Body of pancreas (tissue), 4 donors: ENCODE results near the gene CAMTA1. TPM values are rescaled to one million over a fixed set of nuclear protein-coding genes. Genes with fewer than 3 reads are reported as not detected.

Experiments
- ATAC-seq: fragments of 150-250 bp; one replicate; pipeline ENCODE4 v1.9.1; 2016
- DNase-seq, 4 donors: peaks; one replicate each; pipeline ENCODE4 v3.0.0-alpha.2; 2019
- H3K27ac ChIP-seq, 4 donors: fragments of 200-600 bp; sonication (generic); 1 replicate in 3 of 4; 2 replicates in 1 of 4; pipeline versions ENCODE4 v1.5.1 to v1.6.1; 2016 to 2019; ENCODE audit warnings: mild to moderate bottlenecking in 1 of 4, mixed read lengths in 1 of 4, moderate library complexity in 1 of 4
- H3K27me3 ChIP-seq, 2 donors: fragments of 200-600 bp; sonication (generic); one replicate each; pipeline ENCODE4 v1.6.0; 2016; ENCODE audit warnings: mild to moderate bottlenecking in 1 of 2
- H3K36me3 ChIP-seq, 2 donors: fragments of 200-600 bp; sonication (generic); replicated peaks in 1 of 2; 2 replicates each; pipeline ENCODE4 v1.5.1; 2016; ENCODE audit warnings: low read depth in 2 of 2; ENCODE audit not compliant: insufficient read depth in 1 of 2
- H3K4me1 ChIP-seq: fragments of 200-600 bp; sonication (generic); one replicate; pipeline ENCODE4 v1.6.0; 2016
- H3K4me3 ChIP-seq, 2 donors: fragments of 200-600 bp; sonication (generic); 1 replicate in 1 of 2; 2 replicates in 1 of 2; pipeline ENCODE4 v1.5.1; 2016 to 2019
- H3K9me3 ChIP-seq, 3 donors: fragments of 200-600 bp; sonication (generic); 1 replicate in 2 of 3; 2 replicates in 1 of 3; pipeline ENCODE4 v1.5.1; 2016
- CTCF ChIP-seq, 7 experiments: fragments of 450-650 bp in 4 of 7; fragments of 200-600 bp in 3 of 7; sonication (generic) in 3 of 7; IDR thresholded peaks; one replicate each; pipeline ENCODE4 v1.5.1; 2016 to 2019; ENCODE audit warnings: antibody characterized with exemption in 7 of 7
- POLR2A ChIP-seq, 3 donors: fragments of 450-650 bp; IDR thresholded peaks; one replicate each; pipeline ENCODE4 v1.6.1; 2016; ENCODE audit warnings: antibody characterized with exemption in 3 of 3, mild to moderate bottlenecking in 2 of 3
- WGBS, 2 donors: methylation state at CpG; one replicate each; pipeline ENCODE4 v1.1.5; 2017; 5-methylcytosine and 5-hydroxymethylcytosine counted together
- intact Hi-C: fragments of 100-400 bp; cut with DNase I; formaldehyde crosslinking; loops from one replicate; pipeline ENCODE4 v1.15.1; 2023
- total RNA-seq, 2 donors: library from RNA; depleted of rRNA; stranded (reverse); fragments of >200 nt; gene quantifications; one replicate each; pipeline ENCODE4 v1.1.0, GENCODE V29; 2016

The CAMTA1 gene
- total RNA-seq, 2 donors from 2014 or later, result 36.3 to 59.7 TPM

- TF ChIP-seq CTCF (IDR thresholded peaks at IDR 0.05) (no peak), POLR2A (IDR thresholded peaks at IDR 0.05) (no peak)
- Histone ChIP-seq H3K4me3 (no peak overlapping the region), H3K9me3 (no peaks in the 10 kb centered on the region), H3K27ac (no peak overlapping the region), H3K36me3 (no peaks in the 10 kb centered on the region), H3K4me1 (peaks cover 7% of the 10 kb centered on the region), H3K27me3 (no peaks in the 10 kb centered on the region)
- 60 to 67% methylated on average over 7 of the region's 7 CpGs for WGBS, 2 donors
- DNase-seq (no peak), ATAC-seq (no peak)
- intact Hi-C loops, result no loop called here
Observed at GRCh38 chr1:7119156-7119555, 333.9 kb downstream of the CAMTA1 start.

GRCh38 chr1:7120863-7121621 is 335.8 kb downstream of the CAMTA1 start:
- Histone ChIP-seq H3K27me3 (no peaks in the 10 kb centered on the region), H3K36me3 (no peaks in the 10 kb centered on the region), H3K4me3 (no peak overlapping the region), H3K27ac (no peak overlapping the region), H3K4me1 (peaks cover 7% of the 10 kb centered on the region), H3K9me3 (no peaks in the 10 kb centered on the region)
- 59 to 67% methylated on average over 6 of the region's 6 CpGs for WGBS, 2 donors
- intact Hi-C loops, result no loop called here
- peak in 2 of 7 experiments; percentile 10 to 21 for TF ChIP-seq CTCF (IDR thresholded peaks at IDR 0.05)
- no peak for TF ChIP-seq POLR2A (IDR thresholded peaks at IDR 0.05)
- peak in 2 of 4 donors; percentile 14 to 20 for DNase-seq
- ATAC-seq, result no peak

- peak; percentile 72 for ATAC-seq
- H3K4me3 ChIP-seq, result no peak overlapping the region
Observed at GRCh38 chr1:7121622-7121988, 336.4 kb downstream of the CAMTA1 start.

GRCh38 chr1:7127322-7128075 is 342.2 kb downstream of the CAMTA1 start:
- H3K27ac ChIP-seq, result no peak overlapping the region
- ATAC-seq (no peak), DNase-seq (no peak)
- no peaks in the 10 kb centered on the region for H3K4me1 ChIP-seq
- WGBS, 2 donors, result 61 to 62% methylated on average over 10 to 12 of the region's 12 CpGs
- no peaks in the 10 kb centered on the region for H3K9me3 ChIP-seq
- TF ChIP-seq CTCF (IDR thresholded peaks at IDR 0.05) (no peak), POLR2A (IDR thresholded peaks at IDR 0.05) (no peak)
- H3K4me3 ChIP-seq, result no peak overlapping the region
- no peaks in the 10 kb centered on the region for H3K27me3 ChIP-seq
- H3K36me3 ChIP-seq, result no peaks in the 10 kb centered on the region
- intact Hi-C loops, result no loop called here

More at GRCh38 chr1:7121622-7121988, 336.4 kb downstream of the CAMTA1 start:
- DNase-seq, result peak; percentile 63 to 83 (median 74)
- TF ChIP-seq POLR2A (IDR thresholded peaks at IDR 0.05), result no peak
- TF ChIP-seq CTCF (IDR thresholded peaks at IDR 0.05), result no peak
- Histone ChIP-seq H3K36me3 (no peaks in the 10 kb centered on the region), H3K4me1 (peaks cover 7% of the 10 kb centered on the region), H3K27ac (no peak overlapping the region), H3K27me3 (no peaks in the 10 kb centered on the region), H3K9me3 (no peaks in the 10 kb centered on the region)
- WGBS, 2 donors, result 4 to 41% methylated on average over 7 of the region's 7 CpGs
- intact Hi-C loops, result no loop called here
